Measurements from ENCODE around the gene MSI2.

MSI2 gene

DNA sequence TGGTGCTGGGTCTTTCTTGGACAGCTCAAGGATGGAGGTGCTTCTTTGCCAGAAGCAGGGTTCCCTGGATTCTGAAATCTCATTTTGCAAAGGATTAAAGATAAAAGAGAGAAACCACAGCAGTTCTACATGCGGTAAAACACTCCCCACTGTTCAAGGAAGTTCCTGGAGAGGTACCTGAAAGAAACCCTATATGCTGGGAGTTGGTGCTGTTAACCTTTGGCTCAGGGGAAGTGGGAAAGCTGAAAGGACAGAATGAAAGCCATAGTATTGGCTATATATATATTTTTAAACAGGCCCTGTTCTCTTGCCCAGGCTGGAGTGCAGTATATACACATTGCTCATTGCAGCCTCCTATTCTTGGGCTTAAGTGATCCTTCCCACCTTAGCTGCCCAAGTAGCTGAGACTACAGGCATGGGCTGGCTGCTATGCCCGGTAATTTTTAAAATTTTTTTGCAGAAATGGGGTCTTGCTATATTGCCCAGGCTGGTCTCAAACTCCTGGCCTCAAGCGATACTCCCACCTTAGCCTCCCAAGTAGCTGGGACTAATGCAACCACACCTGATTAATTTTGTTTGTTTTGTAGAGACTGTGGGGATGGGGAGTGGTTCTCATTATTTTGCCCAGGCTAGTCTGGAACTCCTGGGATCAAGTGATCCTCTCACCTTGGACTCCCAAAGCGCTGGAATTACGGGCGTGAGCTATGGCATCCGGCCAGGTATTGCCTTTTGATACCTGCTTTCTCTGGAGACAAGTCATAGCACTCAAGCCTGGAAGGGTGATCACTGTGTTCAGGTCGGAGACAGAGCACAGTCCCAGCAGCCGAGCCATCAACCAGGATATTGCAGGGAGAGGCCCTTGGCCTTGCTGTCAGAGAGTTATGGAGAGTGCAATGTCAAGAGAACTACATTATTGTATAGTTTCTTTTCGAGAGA is 55.2 kb downstream of the MSI2 start:
- TF ChIP-seq YY1 (IDR thresholded peaks at IDR 0.05; ENCODE audit: low read depth) (no peak), EP300 (IDR thresholded peaks at IDR 0.05; ENCODE audit: borderline replicate concordance) (no peak), FOXM1 (IDR thresholded peaks at IDR 0.05; ENCODE audit: borderline replicate concordance, low read depth) (no peak), TCF12 (IDR thresholded peaks at IDR 0.05; ENCODE audit: low read depth) (no peak)
- TF ChIP-seq, protein P1, sequence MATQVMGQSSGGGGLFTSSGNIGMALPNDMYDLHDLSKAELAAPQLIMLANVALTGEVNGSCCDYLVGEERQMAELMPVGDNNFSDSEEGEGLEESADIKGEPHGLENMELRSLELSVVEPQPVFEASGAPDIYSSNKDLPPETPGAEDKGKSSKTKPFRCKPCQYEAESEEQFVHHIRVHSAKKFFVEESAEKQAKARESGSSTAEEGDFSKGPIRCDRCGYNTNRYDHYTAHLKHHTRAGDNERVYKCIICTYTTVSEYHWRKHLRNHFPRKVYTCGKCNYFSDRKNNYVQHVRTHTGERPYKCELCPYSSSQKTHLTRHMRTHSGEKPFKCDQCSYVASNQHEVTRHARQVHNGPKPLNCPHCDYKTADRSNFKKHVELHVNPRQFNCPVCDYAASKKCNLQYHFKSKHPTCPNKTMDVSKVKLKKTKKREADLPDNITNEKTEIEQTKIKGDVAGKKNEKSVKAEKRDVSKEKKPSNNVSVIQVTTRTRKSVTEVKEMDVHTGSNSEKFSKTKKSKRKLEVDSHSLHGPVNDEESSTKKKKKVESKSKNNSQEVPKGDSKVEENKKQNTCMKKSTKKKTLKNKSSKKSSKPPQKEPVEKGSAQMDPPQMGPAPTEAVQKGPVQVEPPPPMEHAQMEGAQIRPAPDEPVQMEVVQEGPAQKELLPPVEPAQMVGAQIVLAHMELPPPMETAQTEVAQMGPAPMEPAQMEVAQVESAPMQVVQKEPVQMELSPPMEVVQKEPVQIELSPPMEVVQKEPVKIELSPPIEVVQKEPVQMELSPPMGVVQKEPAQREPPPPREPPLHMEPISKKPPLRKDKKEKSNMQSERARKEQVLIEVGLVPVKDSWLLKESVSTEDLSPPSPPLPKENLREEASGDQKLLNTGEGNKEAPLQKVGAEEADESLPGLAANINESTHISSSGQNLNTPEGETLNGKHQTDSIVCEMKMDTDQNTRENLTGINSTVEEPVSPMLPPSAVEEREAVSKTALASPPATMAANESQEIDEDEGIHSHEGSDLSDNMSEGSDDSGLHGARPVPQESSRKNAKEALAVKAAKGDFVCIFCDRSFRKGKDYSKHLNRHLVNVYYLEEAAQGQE (IDR thresholded peaks at IDR 0.05; ENCODE audit: low read depth) = no peak

DNA sequence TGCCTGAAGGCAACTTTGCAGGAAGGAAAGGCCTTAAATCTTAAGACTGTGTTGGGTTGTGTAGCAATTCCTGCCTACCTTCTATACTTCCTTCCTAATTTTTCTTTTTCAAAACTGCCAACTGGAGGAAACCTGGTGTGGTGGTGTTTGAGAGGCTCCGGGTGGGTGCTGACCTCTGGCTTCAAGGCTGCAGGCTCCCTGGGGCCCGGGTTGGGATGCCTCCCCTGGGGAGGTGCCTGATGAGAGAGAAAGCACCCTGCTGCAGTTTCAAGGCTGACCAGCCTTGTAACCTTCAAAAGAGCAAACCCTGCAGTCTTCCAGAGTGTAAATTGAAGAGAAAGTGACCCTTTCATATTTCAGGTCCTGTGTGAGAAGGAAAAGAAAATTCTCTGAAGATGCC is 55.9 kb downstream of the MSI2 start:
- TF ChIP-seq RAD21 (IDR thresholded peaks at IDR 0.05; ENCODE audit: low read depth) (no peak), TAF1 (IDR thresholded peaks at IDR 0.05; ENCODE audit: low read depth) (no peak), CEBPB (IDR thresholded peaks at IDR 0.05) (no peak)

DNA sequence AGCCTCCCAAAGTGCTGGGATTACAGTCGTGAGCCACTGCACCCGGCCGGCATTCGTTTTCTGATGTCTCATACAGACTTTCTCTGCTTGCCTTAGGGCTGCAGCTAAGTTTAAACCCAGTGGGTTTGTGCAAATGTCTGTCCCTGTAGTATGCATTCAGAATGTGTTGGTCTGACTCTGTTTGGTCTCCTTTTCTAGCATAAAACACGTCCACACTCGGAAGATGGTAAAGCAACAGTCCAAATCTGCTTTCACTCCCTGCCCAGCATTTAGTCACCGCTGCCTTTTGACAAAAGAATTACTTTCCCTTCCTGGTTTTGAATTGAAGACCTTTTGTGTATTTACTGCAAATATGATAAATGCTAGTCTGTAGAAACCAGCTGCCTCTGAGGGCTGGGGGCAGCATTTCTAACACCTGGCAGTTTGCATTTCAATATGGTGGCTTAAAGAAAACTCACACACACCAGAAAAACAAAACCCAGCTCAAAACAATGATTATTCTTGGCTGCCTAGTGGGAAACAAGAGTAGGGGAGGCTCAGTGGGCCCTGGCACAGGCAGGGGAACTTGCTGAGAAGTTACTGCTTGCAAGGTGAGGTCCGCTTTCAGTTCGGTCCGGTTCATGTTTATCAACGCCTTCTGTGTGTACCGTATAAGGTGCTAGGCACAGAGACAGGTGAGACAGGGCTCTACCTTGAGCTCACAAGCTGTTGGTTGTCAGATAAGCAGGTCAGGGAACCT is 56.9 kb downstream of the MSI2 start:
- TF ChIP-seq EGR1 (IDR thresholded peaks at IDR 0.05) (no peak), TEAD4 (IDR thresholded peaks at IDR 0.05) (no peak), CREB1 (IDR thresholded peaks at IDR 0.05; ENCODE audit: low read depth) (no peak), TAF1 (IDR thresholded peaks at IDR 0.05; ENCODE audit: low read depth) (no peak), TCF12 (IDR thresholded peaks at IDR 0.05; ENCODE audit: low read depth) (no peak), CEBPB (IDR thresholded peaks at IDR 0.05) (no peak), NFIC (IDR thresholded peaks at IDR 0.05) (no peak), RAD21 (IDR thresholded peaks at IDR 0.05; ENCODE audit: low read depth) (no peak), YY1 (IDR thresholded peaks at IDR 0.05; ENCODE audit: low read depth) (no peak), EP300 (IDR thresholded peaks at IDR 0.05; ENCODE audit: borderline replicate concordance) (no peak), FOXM1 (IDR thresholded peaks at IDR 0.05; ENCODE audit: borderline replicate concordance, low read depth) (no peak), ZBTB7A (IDR thresholded peaks at IDR 0.05; ENCODE audit: low read depth) (no peak)
- TF ChIP-seq, protein P2, sequence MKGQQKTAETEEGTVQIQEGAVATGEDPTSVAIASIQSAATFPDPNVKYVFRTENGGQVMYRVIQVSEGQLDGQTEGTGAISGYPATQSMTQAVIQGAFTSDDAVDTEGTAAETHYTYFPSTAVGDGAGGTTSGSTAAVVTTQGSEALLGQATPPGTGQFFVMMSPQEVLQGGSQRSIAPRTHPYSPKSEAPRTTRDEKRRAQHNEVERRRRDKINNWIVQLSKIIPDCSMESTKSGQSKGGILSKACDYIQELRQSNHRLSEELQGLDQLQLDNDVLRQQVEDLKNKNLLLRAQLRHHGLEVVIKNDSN (IDR thresholded peaks at IDR 0.05) = no peak
- TF ChIP-seq, protein P1 (IDR thresholded peaks at IDR 0.05; ENCODE audit: low read depth) = no peak
- TF ChIP-seq, protein P3, sequence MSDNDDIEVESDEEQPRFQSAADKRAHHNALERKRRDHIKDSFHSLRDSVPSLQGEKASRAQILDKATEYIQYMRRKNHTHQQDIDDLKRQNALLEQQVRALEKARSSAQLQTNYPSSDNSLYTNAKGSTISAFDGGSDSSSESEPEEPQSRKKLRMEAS (IDR thresholded peaks at IDR 0.05) = no peak

DNA sequence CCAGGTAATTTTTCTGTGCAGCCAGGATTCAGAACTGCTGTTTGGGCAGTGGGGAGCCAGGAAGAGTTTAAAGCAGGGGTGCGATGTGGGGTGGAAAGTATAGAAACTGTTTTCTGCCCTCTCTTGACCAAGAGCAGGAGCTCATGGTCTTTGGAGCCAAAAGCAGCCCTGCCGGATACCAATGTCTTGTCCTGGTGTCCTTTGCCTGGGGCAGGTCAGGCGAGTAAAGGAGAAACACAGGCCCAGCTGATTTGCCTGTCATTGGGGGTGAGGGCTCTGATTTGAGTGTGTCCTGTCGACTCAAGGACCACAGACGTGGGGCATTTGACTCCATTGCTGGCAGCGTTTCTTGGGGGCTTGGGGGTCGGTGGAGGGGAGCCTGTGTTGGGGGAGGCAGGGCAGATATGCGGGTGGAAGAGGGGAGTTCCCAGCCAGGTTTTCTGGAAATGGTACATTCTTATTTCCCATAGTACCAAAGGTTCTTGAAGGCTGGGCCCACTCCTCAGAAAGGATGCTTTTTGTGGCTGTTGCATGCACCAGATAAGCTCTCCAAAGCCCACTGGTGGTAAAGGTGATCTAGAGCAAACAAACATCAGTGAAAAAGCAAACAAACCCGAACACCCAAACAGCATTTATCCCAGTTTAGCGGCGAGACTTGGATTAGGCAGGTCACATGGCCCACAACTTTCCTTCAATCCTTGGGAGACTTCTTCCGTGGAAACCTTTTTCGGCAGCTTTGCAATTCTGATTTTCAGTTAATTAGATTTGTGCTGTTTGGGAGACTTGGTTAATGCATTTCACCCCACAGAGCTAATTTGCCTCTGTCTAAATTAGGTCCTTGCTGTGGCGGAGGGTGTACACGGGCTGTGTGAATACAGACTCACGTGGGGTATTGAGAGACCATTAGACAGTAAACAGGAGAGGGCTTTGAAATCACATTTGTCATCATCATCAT is 59.0 kb downstream of the MSI2 start:
- TF ChIP-seq CEBPB (IDR thresholded peaks at IDR 0.05) (no peak), EP300 (IDR thresholded peaks at IDR 0.05; ENCODE audit: borderline replicate concordance) (no peak), ZBTB7A (IDR thresholded peaks at IDR 0.05; ENCODE audit: low read depth) (no peak)
- TF ChIP-seq, protein P1 (IDR thresholded peaks at IDR 0.05; ENCODE audit: low read depth) = no peak

Data from Ishikawa (cell line).